ENCODE results near the gene FBXW7.
A peak's percentile ranks its signal among the peaks of the same experiment; 100 is the strongest.

The FBXW7 gene

GRCh38 chr4:152454398-152455011 lies 81.4 kb downstream of the FBXW7 start:
- peaks cover 55% of the 10 kb centered on the region for H3K79me2 ChIP-seq (ENCODE audit: insufficient read depth, low read length)
- H3F3A ChIP-seq (ENCODE audit: low read depth) = no peaks in the 10 kb centered on the region
- H3K27me3 ChIP-seq (ENCODE audit: insufficient read depth, low read length, poor library complexity, severe bottlenecking) = no peaks in the 10 kb centered on the region
- no peaks in the 10 kb centered on the region for H3K9me2 ChIP-seq (replicated peaks; ENCODE audit: low read depth, low read length)
- TF ChIP-seq EZH2phosphoT487 (IDR thresholded peaks at IDR 0.05; ENCODE audit: borderline replicate concordance) = no peak
- peak; percentile 87 for TF ChIP-seq CTCF (conservative IDR thresholded peaks at IDR 0.05; ENCODE audit: low read length)
- H2AFZ ChIP-seq (ENCODE audit: low read length) = no peak overlapping the region
- H3K4me1 ChIP-seq (ENCODE audit: insufficient read depth, low read length, poor library complexity, severe bottlenecking) = peaks cover 25% of the 10 kb centered on the region
- no peak overlapping the region for H3K4me2 ChIP-seq (ENCODE audit: low read depth, low read length, poor library complexity, severe bottlenecking)
- no peak overlapping the region for H3K9ac ChIP-seq (ENCODE audit: low read depth, low read length, poor library complexity, severe bottlenecking)
- H4K20me1 ChIP-seq (ENCODE audit: insufficient read depth, low read length, poor library complexity, severe bottlenecking) = peaks cover 3% of the 10 kb centered on the region
- H3K36me3 ChIP-seq (ENCODE audit: insufficient read depth, low read length) = no peaks in the 10 kb centered on the region
- no peaks in the 10 kb centered on the region for H3K9me3 ChIP-seq (ENCODE audit: insufficient read depth, low read depth, low read length)
- no peak overlapping the region for H3K4me3 ChIP-seq (ENCODE audit: low read length, poor library complexity, severe bottlenecking)

DNA sequence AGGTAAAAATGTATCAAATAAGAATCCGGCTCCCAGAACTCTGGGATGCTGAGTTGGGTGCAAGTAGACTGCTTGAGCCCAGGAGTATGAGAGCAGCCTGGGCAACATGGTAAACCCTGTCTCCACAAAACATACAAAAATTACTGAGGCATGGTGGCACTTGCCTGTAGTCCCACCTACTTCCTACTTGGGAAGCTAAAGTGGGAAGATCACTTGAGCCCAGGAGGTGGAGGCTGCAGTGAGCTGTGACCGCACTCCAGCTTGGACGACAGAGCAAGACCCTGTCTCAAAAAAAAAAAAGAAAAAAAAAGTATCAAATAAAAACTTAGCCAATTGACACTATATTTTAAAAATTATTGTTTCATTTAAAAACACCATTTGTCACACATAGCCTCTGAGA lies 84.4 kb downstream of the FBXW7 start:
- Histone ChIP-seq H3K4me2 (ENCODE audit: low read depth, low read length, poor library complexity, severe bottlenecking) (no peak overlapping the region), H3K4me1 (ENCODE audit: insufficient read depth, low read length, poor library complexity, severe bottlenecking) (peaks cover 13% of the 10 kb centered on the region), H3K79me2 (ENCODE audit: insufficient read depth, low read length) (peaks cover 41% of the 10 kb centered on the region)

GRCh38 chr4:152448854-152449253 lies 87.0 kb downstream of the FBXW7 start:
- Histone ChIP-seq H2AFZ (ENCODE audit: low read length) (no peak overlapping the region), H4K20me1 (ENCODE audit: insufficient read depth, low read length, poor library complexity, severe bottlenecking) (peaks cover 3% of the 10 kb centered on the region), H3K9me3 (ENCODE audit: insufficient read depth, low read depth, low read length) (no peaks in the 10 kb centered on the region), H3K4me2 (ENCODE audit: low read depth, low read length, poor library complexity, severe bottlenecking) (no peak overlapping the region), H3K36me3 (ENCODE audit: insufficient read depth, low read length) (no peaks in the 10 kb centered on the region), H3K4me1 (ENCODE audit: insufficient read depth, low read length, poor library complexity, severe bottlenecking) (peaks cover 5% of the 10 kb centered on the region), H3K9ac (ENCODE audit: low read depth, low read length, poor library complexity, severe bottlenecking) (no peak overlapping the region), H3K4me3 (ENCODE audit: low read length, poor library complexity, severe bottlenecking) (no peak overlapping the region), H3K9me2 (replicated peaks; ENCODE audit: low read depth, low read length) (no peaks in the 10 kb centered on the region), H3F3A (ENCODE audit: low read depth) (no peaks in the 10 kb centered on the region), H3K27me3 (ENCODE audit: insufficient read depth, low read length, poor library complexity, severe bottlenecking) (no peaks in the 10 kb centered on the region), H3K79me2 (ENCODE audit: insufficient read depth, low read length) (peaks cover 38% of the 10 kb centered on the region)
- TF ChIP-seq CTCF (conservative IDR thresholded peaks at IDR 0.05; ENCODE audit: low read length) = no peak
- no peak for TF ChIP-seq EZH2phosphoT487 (IDR thresholded peaks at IDR 0.05; ENCODE audit: borderline replicate concordance)

More for the DNA sequence above, 84.4 kb downstream of the FBXW7 start:
- Histone ChIP-seq H3K4me3 (ENCODE audit: low read length, poor library complexity, severe bottlenecking) (no peak overlapping the region), H3K9me3 (ENCODE audit: insufficient read depth, low read depth, low read length) (no peaks in the 10 kb centered on the region), H3K9ac (ENCODE audit: low read depth, low read length, poor library complexity, severe bottlenecking) (no peak overlapping the region), H4K20me1 (ENCODE audit: insufficient read depth, low read length, poor library complexity, severe bottlenecking) (peaks cover 3% of the 10 kb centered on the region), H3K9me2 (replicated peaks; ENCODE audit: low read depth, low read length) (no peaks in the 10 kb centered on the region), H3F3A (ENCODE audit: low read depth) (no peaks in the 10 kb centered on the region), H3K27me3 (ENCODE audit: insufficient read depth, low read length, poor library complexity, severe bottlenecking) (no peaks in the 10 kb centered on the region), H2AFZ (ENCODE audit: low read length) (no peak overlapping the region), H3K36me3 (ENCODE audit: insufficient read depth, low read length) (no peaks in the 10 kb centered on the region)
- no peak for TF ChIP-seq CTCF (conservative IDR thresholded peaks at IDR 0.05; ENCODE audit: low read length)
- no peak for TF ChIP-seq EZH2phosphoT487 (IDR thresholded peaks at IDR 0.05; ENCODE audit: borderline replicate concordance)

Measured in Loucy (cell line).